Right atrium auricular region (tissue), 2 donors: Measurements from ENCODE around the gene ST7. TPM values are rescaled to one million over a fixed set of nuclear protein-coding genes. Genes with fewer than 3 reads are reported as not detected.

Source experiments
- DNase-seq: peaks from one replicate; pipeline ENCODE4 v3.0.0-alpha.2; 2019; ENCODE audit warnings: low spot score
- H3K27ac ChIP-seq, 2 donors: fragments of 200-600 bp; sonication (generic); 1 replicate in 1 of 2; 2 replicates in 1 of 2; pipeline ENCODE4 v1.5.1; 2016 to 2019
- H3K27me3 ChIP-seq, 2 donors: fragments of 200-600 bp; sonication (generic); one replicate each; pipeline versions ENCODE4 v1.5.1 to v1.6.0; 2017 to 2019
- H3K36me3 ChIP-seq: fragments of 200-600 bp; sonication (generic); one replicate; pipeline ENCODE4 v1.5.1; 2016
- H3K4me1 ChIP-seq, 2 donors: fragments of 200-600 bp; sonication (generic); one replicate each; pipeline versions ENCODE4 v1.5.1 to v1.6.0; 2017 to 2019
- H3K4me3 ChIP-seq, 2 donors: fragments of 200-600 bp; sonication (generic); 1 replicate in 1 of 2; 2 replicates in 1 of 2; pipeline ENCODE4 v1.5.1; 2017 to 2019; ENCODE audit warnings: mild to moderate bottlenecking in 1 of 2, moderate library complexity in 1 of 2
- H3K9me3 ChIP-seq, 2 donors: fragments of 200-600 bp; sonication (generic); one replicate each; pipeline ENCODE4 v1.5.1; 2019
- CTCF ChIP-seq, 2 donors: fragments of 200-600 bp; sonication (generic); IDR thresholded peaks; one replicate each; pipeline ENCODE4 v1.5.1; 2019; ENCODE audit warnings: antibody characterized with exemption in 2 of 2
- total RNA-seq, 2 donors: library from RNA; depleted of rRNA; stranded (reverse); fragments of >200 nt; gene quantifications; one replicate each; pipeline ENCODE4 v1.1.0, GENCODE V29; 2016

Gene ST7
- total RNA-seq, 2 donors from 2014 or later: 45.4 to 48.1 TPM

GRCh38 chr7:116918704-116919103, 34.6 kb upstream of the ST7 start:
- peaks cover 59% of the 10 kb centered on the region for H3K36me3 ChIP-seq

GRCh38 chr7:116920359-116920758, 32.9 kb upstream of the ST7 start:
- DNase-seq: no peak
- no peak overlapping the region for H3K4me3 ChIP-seq
- H3K27ac ChIP-seq: no peak overlapping the region
- TF ChIP-seq CTCF (IDR thresholded peaks at IDR 0.05): no peak
- H3K27me3 ChIP-seq: no peaks in the 10 kb centered on the region
- no peaks in the 10 kb centered on the region for H3K4me1 ChIP-seq
- H3K36me3 ChIP-seq: peaks cover 45% of the 10 kb centered on the region
- no peaks in the 10 kb centered on the region for H3K9me3 ChIP-seq

More at GRCh38 chr7:116918704-116919103, 34.6 kb upstream of the ST7 start:
- Histone ChIP-seq H3K27ac (no peak overlapping the region), H3K4me1 (no peaks in the 10 kb centered on the region), H3K27me3 (no peaks in the 10 kb centered on the region), H3K9me3 (no peaks in the 10 kb centered on the region), H3K4me3 (no peak overlapping the region)
- no peak for DNase-seq
- no peak for TF ChIP-seq CTCF (IDR thresholded peaks at IDR 0.05)

- no peak for TF ChIP-seq CTCF (IDR thresholded peaks at IDR 0.05)
- Histone ChIP-seq H3K4me3 (no peak overlapping the region), H3K27ac (no peak overlapping the region), H3K36me3 (peaks cover 23% of the 10 kb centered on the region), H3K4me1 (no peaks in the 10 kb centered on the region), H3K9me3 (no peaks in the 10 kb centered on the region), H3K27me3 (no peaks in the 10 kb centered on the region)
- DNase-seq: no peak
These were observed 30.8 kb upstream of the ST7 start for GRCh38 chr7:116922545-116922944.

GRCh38 chr7:116924741-116925140, 28.6 kb upstream of the ST7 start:
- DNase-seq: no peak
- no peaks in the 10 kb centered on the region for H3K9me3 ChIP-seq
- H3K4me1 ChIP-seq: no peaks in the 10 kb centered on the region
- H3K27ac ChIP-seq: no peak overlapping the region
- peaks cover 5% of the 10 kb centered on the region for H3K36me3 ChIP-seq
- TF ChIP-seq CTCF (IDR thresholded peaks at IDR 0.05): no peak
- H3K27me3 ChIP-seq: no peaks in the 10 kb centered on the region
- no peak overlapping the region for H3K4me3 ChIP-seq

- Histone ChIP-seq H3K27ac (no peak overlapping the region), H3K9me3 (no peaks in the 10 kb centered on the region), H3K4me1 (peaks cover 0 to 5% of the 10 kb centered on the region in 2 donors), H3K4me3 (no peak overlapping the region), H3K27me3 (no peaks in the 10 kb centered on the region), H3K36me3 (no peaks in the 10 kb centered on the region)
- TF ChIP-seq CTCF (IDR thresholded peaks at IDR 0.05): no peak
- no peak for DNase-seq
These were observed 24.3 kb upstream of the ST7 start for GRCh38 chr7:116929021-116929420.
